ENCODE measurements around the gene SHISA6. TPM values are rescaled to one million over a fixed set of nuclear protein-coding genes. Genes with fewer than 3 reads are reported as not detected.

Gene SHISA6
- polyA plus RNA-seq, 1 donor (not counting 4 experiments of a cell fraction or from before 2014, with no cell fraction given), result 2.2 TPM

DNA sequence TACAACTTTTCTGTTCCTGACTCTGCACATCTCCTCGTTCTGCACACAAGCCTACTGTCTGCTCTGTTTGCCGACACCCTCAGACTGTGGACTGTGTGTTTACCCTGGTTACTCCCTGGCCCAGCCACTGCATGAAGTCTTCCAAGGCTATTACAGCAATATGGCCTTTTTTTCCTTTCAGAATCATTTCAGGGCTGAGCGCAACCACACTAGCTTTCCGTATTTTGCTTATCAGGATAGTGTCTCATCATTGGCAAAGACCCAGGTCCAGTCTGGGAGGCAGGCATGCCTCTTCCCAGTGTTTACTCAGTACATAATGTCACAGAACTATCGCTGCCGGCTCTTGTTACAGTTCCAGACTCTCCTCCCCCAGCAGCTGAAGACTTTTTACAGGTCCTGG is 367.4 kb downstream of the SHISA6 start:
- no peaks in the 10 kb centered on the region for H3K9me3 ChIP-seq (ENCODE audit: control insufficient read depth, low read depth, low read length)
- dilution Hi-C loops (cut with MboI; ENCODE audit: extremely low pct_ligation_motif_present, low sequenced_read_pairs), result no loop called here
- no peak overlapping the region for H3K27ac ChIP-seq (ENCODE audit: control insufficient read depth, insufficient read depth, low read length)
- no peaks in the 10 kb centered on the region for H3K79me2 ChIP-seq (ENCODE audit: control insufficient read depth, insufficient read depth, low read length)
- TF ChIP-seq, protein P1, sequence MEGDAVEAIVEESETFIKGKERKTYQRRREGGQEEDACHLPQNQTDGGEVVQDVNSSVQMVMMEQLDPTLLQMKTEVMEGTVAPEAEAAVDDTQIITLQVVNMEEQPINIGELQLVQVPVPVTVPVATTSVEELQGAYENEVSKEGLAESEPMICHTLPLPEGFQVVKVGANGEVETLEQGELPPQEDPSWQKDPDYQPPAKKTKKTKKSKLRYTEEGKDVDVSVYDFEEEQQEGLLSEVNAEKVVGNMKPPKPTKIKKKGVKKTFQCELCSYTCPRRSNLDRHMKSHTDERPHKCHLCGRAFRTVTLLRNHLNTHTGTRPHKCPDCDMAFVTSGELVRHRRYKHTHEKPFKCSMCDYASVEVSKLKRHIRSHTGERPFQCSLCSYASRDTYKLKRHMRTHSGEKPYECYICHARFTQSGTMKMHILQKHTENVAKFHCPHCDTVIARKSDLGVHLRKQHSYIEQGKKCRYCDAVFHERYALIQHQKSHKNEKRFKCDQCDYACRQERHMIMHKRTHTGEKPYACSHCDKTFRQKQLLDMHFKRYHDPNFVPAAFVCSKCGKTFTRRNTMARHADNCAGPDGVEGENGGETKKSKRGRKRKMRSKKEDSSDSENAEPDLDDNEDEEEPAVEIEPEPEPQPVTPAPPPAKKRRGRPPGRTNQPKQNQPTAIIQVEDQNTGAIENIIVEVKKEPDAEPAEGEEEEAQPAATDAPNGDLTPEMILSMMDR (optimal IDR thresholded peaks at IDR 0.05 in 1 of 3, IDR thresholded peaks at IDR 0.05 in 1 of 3, conservative IDR thresholded peaks at IDR 0.05 in 1 of 3; ENCODE audit: extremely low read depth in 1 of 3, insufficient read depth in 2 of 3, low read length in 3 of 3), result no peak
- TF ChIP-seq EZH2 (IDR thresholded peaks at IDR 0.05; ENCODE audit: low read length), result no peak
- no peaks in the 10 kb centered on the region for H3K36me3 ChIP-seq (ENCODE audit: control insufficient read depth in 2 of 2, extremely low read depth in 1 of 2, insufficient read depth in 2 of 2, low read length in 2 of 2)
- no peak overlapping the region for H3K9ac ChIP-seq (ENCODE audit: control insufficient read depth, extremely low read depth, insufficient read depth, low read length)
- no peak overlapping the region for H3K4me2 ChIP-seq (ENCODE audit: control insufficient read depth, extremely low read depth, insufficient read depth, low read depth, low read length)
- no peak overlapping the region for H2AFZ ChIP-seq (ENCODE audit: control insufficient read depth, low read length)
- no peak overlapping the region for H3K4me3 ChIP-seq (ENCODE audit: control insufficient read depth in 2 of 3, extremely low read depth in 1 of 3, insufficient read depth in 2 of 3, low read depth in 1 of 3, low read length in 3 of 3)
- no peaks in the 10 kb centered on the region for H4K20me1 ChIP-seq (ENCODE audit: control insufficient read depth, extremely low read depth, insufficient read depth, low read length)
- DNase-seq (ENCODE audit: low read depth, low spot score) (no peak), FAIRE-seq (no peak)
- no peaks in the 10 kb centered on the region for H3K27me3 ChIP-seq (ENCODE audit: control insufficient read depth, extremely low read depth, insufficient read depth, low read length)
- H3K4me1 ChIP-seq (ENCODE audit: control insufficient read depth, extremely low read depth, insufficient read depth, low read length), result no peaks in the 10 kb centered on the region
- H3K9me1 ChIP-seq (ENCODE audit: control insufficient read depth, extremely low read depth, insufficient read depth, low read length), result no peaks in the 10 kb centered on the region

DNA sequence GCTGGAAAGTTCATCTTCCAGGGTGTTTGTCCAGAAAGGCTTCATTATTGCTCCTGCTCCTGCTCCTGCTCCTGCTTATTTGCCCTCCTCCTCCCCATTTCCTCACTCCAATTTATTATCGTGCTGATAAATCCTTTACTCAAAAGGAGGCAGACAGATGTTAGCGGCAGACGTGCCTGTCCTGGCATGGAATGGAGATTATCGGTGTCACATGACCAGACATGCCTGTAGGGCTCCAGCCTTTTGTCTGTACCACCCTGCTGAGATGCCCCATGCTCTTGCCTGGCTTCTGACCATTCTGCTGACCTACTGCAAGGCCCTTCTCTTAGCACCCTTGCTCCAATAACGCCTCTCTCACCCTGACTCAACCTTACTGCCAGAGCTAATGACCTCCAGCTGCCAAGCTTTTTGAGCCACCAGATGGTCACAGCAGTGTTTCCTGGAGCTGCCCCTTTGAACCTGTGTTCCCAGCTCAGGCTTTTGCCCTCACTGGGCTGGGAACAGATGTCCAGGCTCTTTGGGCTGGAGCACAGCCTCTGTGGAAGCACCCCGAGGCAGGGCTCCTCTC is 370.1 kb downstream of the SHISA6 start:
- no peak overlapping the region for H3K4me2 ChIP-seq (ENCODE audit: control insufficient read depth, extremely low read depth, insufficient read depth, low read depth, low read length)
- H4K20me1 ChIP-seq (ENCODE audit: control insufficient read depth, extremely low read depth, insufficient read depth, low read length), result no peaks in the 10 kb centered on the region
- no peak for FAIRE-seq
- no peak for DNase-seq (ENCODE audit: low read depth, low spot score)
- H3K9me1 ChIP-seq (ENCODE audit: control insufficient read depth, extremely low read depth, insufficient read depth, low read length), result no peaks in the 10 kb centered on the region
- no peaks in the 10 kb centered on the region for H3K9me3 ChIP-seq (ENCODE audit: control insufficient read depth, low read depth, low read length)
- no peak overlapping the region for H2AFZ ChIP-seq (ENCODE audit: control insufficient read depth, low read length)
- H3K9ac ChIP-seq (ENCODE audit: control insufficient read depth, extremely low read depth, insufficient read depth, low read length), result no peak overlapping the region
- H3K27me3 ChIP-seq (ENCODE audit: control insufficient read depth, extremely low read depth, insufficient read depth, low read length), result no peaks in the 10 kb centered on the region
- TF ChIP-seq, protein P1 (optimal IDR thresholded peaks at IDR 0.05 in 1 of 3, IDR thresholded peaks at IDR 0.05 in 1 of 3, conservative IDR thresholded peaks at IDR 0.05 in 1 of 3; ENCODE audit: extremely low read depth in 1 of 3, insufficient read depth in 2 of 3, low read length in 3 of 3), result no peak
- no peak for TF ChIP-seq EZH2 (IDR thresholded peaks at IDR 0.05; ENCODE audit: low read length)
- no peak overlapping the region for H3K27ac ChIP-seq (ENCODE audit: control insufficient read depth, insufficient read depth, low read length)
- H3K4me1 ChIP-seq (ENCODE audit: control insufficient read depth, extremely low read depth, insufficient read depth, low read length), result no peaks in the 10 kb centered on the region
- H3K4me3 ChIP-seq (ENCODE audit: control insufficient read depth in 2 of 3, extremely low read depth in 1 of 3, insufficient read depth in 2 of 3, low read depth in 1 of 3, low read length in 3 of 3), result no peak overlapping the region
- no peaks in the 10 kb centered on the region for H3K36me3 ChIP-seq (ENCODE audit: control insufficient read depth in 2 of 2, extremely low read depth in 1 of 2, insufficient read depth in 2 of 2, low read length in 2 of 2)
- dilution Hi-C loops (cut with MboI; ENCODE audit: extremely low pct_ligation_motif_present, low sequenced_read_pairs), result no loop called here
- H3K79me2 ChIP-seq (ENCODE audit: control insufficient read depth, insufficient read depth, low read length), result no peaks in the 10 kb centered on the region
